K562 (cell line): Measurements from ENCODE around the gene SLC2A4RG. TPM values are rescaled to one million over a fixed set of nuclear protein-coding genes. Genes with fewer than 3 reads are reported as not detected.

ENCODE experiments used
- ATAC-seq: fragments of 200-7000 bp; cut with Tn5 transposase; 3 replicates; pipeline ENCODE4 v1.9.1; 2020; ENCODE audit warnings: moderate library complexity
- BruUV-seq: library from RNA; stranded (reverse); fragments of 400-500 nt; replicated peaks from 2 replicates; lab custom pipeline; 2021; lab: Mats Ljungman, UMichigan
- CTCF ChIA-PET: fragments of 300-600 bp; formaldehyde crosslinking; extraction: SDS; loops from one replicate; lab custom pipeline; 2021; ENCODE audit warnings: low intra/inter-chr PET ratio; lab: Yijun Ruan, JAX
- POLR2A ChIA-PET: fragments of 300-600, 350-650 bp; sonication (Branson Sonifier 250); formaldehyde crosslinking; extraction: SDS; loops from one replicate; lab custom pipeline; 2021; ENCODE audit warnings: antibody characterized with exemption, inconsistent platforms; lab: Yijun Ruan, JAX
- DNase-seq, 4 experiments: peaks; one replicate each; pipeline versions ENCODE4 v3.0.0 to v3.0.0-alpha.2; 2011 to 2018; ENCODE audit warnings: low spot score in 3 of 4, mixed read lengths in 3 of 4; ENCODE audit errors: extremely low read depth in 1 of 4
- FAIRE-seq: peaks from 2 replicates; lab custom pipeline; 2011; peaks lifted over from hg19 to GRCh38; lab: Jason Lieb, UNC
- H2AFZ ChIP-seq: 2 replicates; pipeline ENCODE4 v1.6.0; 2011; ENCODE audit warnings: low read depth, low read length, control low read depth, inconsistent platforms
- H3K27ac ChIP-seq: fragments of 200-600 bp; 3 replicates; pipeline ENCODE4 v1.8.0; 2011; ENCODE audit warnings: low read depth, mild to moderate bottlenecking, control low read depth, inconsistent platforms, low read length, moderate library complexity, mixed read lengths; ENCODE audit errors: extremely low read depth
- H3K27me3 ChIP-seq, 2 experiments: fragments of 300-600 bp in 1 of 2; 2 replicates in 1 of 2; 3 replicates in 1 of 2; pipeline versions ENCODE4 v1.6.0 to v1.8.0; 2011; ENCODE audit warnings: inconsistent platforms in 2 of 2, low read length in 2 of 2, mild to moderate bottlenecking in 1 of 2, mixed read lengths in 1 of 2, moderate library complexity in 1 of 2; ENCODE audit not compliant: control insufficient read depth in 2 of 2, insufficient read depth in 2 of 2
- H3K36me3 ChIP-seq: fragments of 300-600 bp; 3 replicates; pipeline ENCODE4 v1.8.0; 2011; ENCODE audit warnings: mild to moderate bottlenecking, low read length, inconsistent platforms; ENCODE audit not compliant: control insufficient read depth, insufficient read depth
- H3K4me1 ChIP-seq, 2 experiments: fragments of 200-600 bp in 1 of 2; replicated peaks in 1 of 2; 2 replicates in 1 of 2; 3 replicates in 1 of 2; pipeline versions ENCODE4 v1.5.1 to v1.8.0; 2011; ENCODE audit warnings: inconsistent platforms in 2 of 2, low read length in 2 of 2, mild to moderate bottlenecking in 1 of 2, mixed read lengths in 1 of 2, moderate library complexity in 1 of 2; ENCODE audit not compliant: control insufficient read depth in 2 of 2, insufficient read depth in 2 of 2
- H3K4me2 ChIP-seq: 2 replicates; pipeline ENCODE4 v1.6.1; 2011; ENCODE audit warnings: low read length, control low read depth, inconsistent platforms, mixed read lengths; ENCODE audit not compliant: insufficient read depth
- H3K4me3 ChIP-seq: fragments of 200-600 bp; sonication (generic), shearing (Covaris generic); 2 replicates; pipeline ENCODE4 v1.5.1; 2016; ENCODE audit warnings: control low read depth, inconsistent platforms
- H3K79me2 ChIP-seq: fragments of 200-600 bp; 3 replicates; pipeline ENCODE4 v1.8.0; 2011; ENCODE audit warnings: low read length, inconsistent platforms; ENCODE audit not compliant: control insufficient read depth, insufficient read depth
- H3K9ac ChIP-seq, 2 experiments: 2 replicates each; pipeline versions ENCODE4 v1.6.0 to v1.6.1; 2011; ENCODE audit warnings: low read depth in 2 of 2, low read length in 2 of 2, control low read depth in 1 of 2, inconsistent platforms in 1 of 2, mild to moderate bottlenecking in 1 of 2, mixed read lengths in 1 of 2; ENCODE audit not compliant: insufficient read depth in 1 of 2
- H3K9me1 ChIP-seq: one replicate; pipeline ENCODE4 v1.6.0; 2011; ENCODE audit warnings: inconsistent platforms, mild to moderate bottlenecking, low read length, moderate library complexity; ENCODE audit not compliant: control insufficient read depth, insufficient read depth
- H3K9me3 ChIP-seq: replicated peaks from 2 replicates; pipeline ENCODE4 v1.5.1; 2011; ENCODE audit warnings: low read depth, low read length, inconsistent platforms; ENCODE audit not compliant: control insufficient read depth, insufficient read depth
- H4K20me1 ChIP-seq: replicated peaks from 2 replicates; pipeline ENCODE4 v1.6.1; 2011; ENCODE audit warnings: low read length, inconsistent platforms, mixed read lengths; ENCODE audit not compliant: control insufficient read depth, insufficient read depth
- DNMT1 ChIP-seq: fragments of 450-650 bp; IDR thresholded peaks from 2 replicates; pipeline ENCODE4 v1.6.1; 2016; ENCODE audit warnings: antibody characterized with exemption, mild to moderate bottlenecking
- MNT ChIP-seq, 2 experiments: fragments of 450-650 bp; conservative IDR thresholded peaks; 2 replicates each; pipeline ENCODE4 v1.6.1; 2017; ENCODE audit warnings: mild to moderate bottlenecking in 2 of 2, moderate library complexity in 2 of 2
- MTA2 ChIP-seq: fragments of 450-650 bp; IDR thresholded peaks from 2 replicates; pipeline ENCODE4 v1.6.1; 2016; ENCODE audit warnings: low read depth
- NCOA2 ChIP-seq, 2 experiments: fragments of 450-650 bp; IDR thresholded peaks; 2 replicates each; pipeline ENCODE4 v1.6.1; 2018; ENCODE audit warnings: mild to moderate bottlenecking in 2 of 2, moderate library complexity in 1 of 2; ENCODE audit not compliant: partially characterized antibody in 2 of 2
- POLR2AphosphoS2 ChIP-seq: IDR thresholded peaks from 2 replicates; pipeline ENCODE4 v1.6.1; 2012; ENCODE audit warnings: low read length, improper control_type of control experiment
- PRDM10 ChIP-seq: fragments of 450-650 bp; IDR thresholded peaks from 2 replicates; pipeline ENCODE4 v1.6.1; 2018; ENCODE audit not compliant: partially characterized antibody
- PTRF ChIP-seq: fragments of 450-650 bp; IDR thresholded peaks from 2 replicates; pipeline ENCODE4 v1.6.1; 2016; ENCODE audit warnings: mild to moderate bottlenecking, missing genetic modification characterization, missing compliant biosample characterization
- SAFB2 ChIP-seq: fragments of 200-400 bp; formaldehyde crosslinking; IDR thresholded peaks from 2 replicates; pipeline ENCODE4 v1.6.1; 2018; ENCODE audit warnings: borderline replicate concordance, low read length, low read depth, moderate library complexity; ENCODE audit not compliant: severe bottlenecking
- TBL1XR1 ChIP-seq, 2 experiments: IDR thresholded peaks; 2 replicates each; pipeline ENCODE4 v1.6.1; 2012; ENCODE audit warnings: improper control_type of control experiment in 2 of 2, low read length in 2 of 2, mild to moderate bottlenecking in 1 of 2
- YY1 ChIP-seq, 3 experiments: IDR thresholded peaks; 2 replicates each; pipeline ENCODE4 v1.6.1; 2011; ENCODE audit warnings: low read length in 2 of 3, mild to moderate bottlenecking in 2 of 3, moderate library complexity in 2 of 3, borderline replicate concordance in 1 of 3, control low read depth in 1 of 3, low read depth in 1 of 3; ENCODE audit not compliant: insufficient read depth in 3 of 3, insufficient replicate concordance in 2 of 3, control insufficient read depth in 1 of 3, insufficient read length in 1 of 3; ENCODE audit errors: extremely low read depth in 1 of 3
- ZFP1 ChIP-seq: fragments of 450-650 bp; formaldehyde crosslinking; IDR thresholded peaks from 2 replicates; pipeline ENCODE4 v1.4.0; 2020; ENCODE audit warnings: mild to moderate bottlenecking, mixed read lengths
- ZNF12 ChIP-seq: sonication (generic); formaldehyde crosslinking; IDR thresholded peaks from 2 replicates; pipeline ENCODE4 v1.4.0; 2020; ENCODE audit warnings: mild to moderate bottlenecking, missing genetic modification reagents
- ZNF232 ChIP-seq: sonication (generic); formaldehyde crosslinking; IDR thresholded peaks from 2 replicates; pipeline ENCODE4 v1.8.0; 2022; ENCODE audit warnings: mild to moderate bottlenecking, missing genetic modification reagents
- ZNF695 ChIP-seq: fragments of 450-650 bp; formaldehyde crosslinking; IDR thresholded peaks from 2 replicates; pipeline ENCODE4 v1.4.0; 2020; ENCODE audit warnings: mild to moderate bottlenecking, moderate library complexity
- ZNF740 ChIP-seq, 3 experiments: fragments of 200-800 bp in 1 of 3; sonication (Bioruptor generic) in 1 of 3; sonication (generic) in 1 of 3; formaldehyde crosslinking in 1 of 3; IDR thresholded peaks; 2 replicates each; pipeline versions ENCODE4 v1.6.1 to v1.8.0; 2016 to 2022; ENCODE audit warnings: mild to moderate bottlenecking in 2 of 3, missing compliant biosample characterization in 2 of 3, missing genetic modification characterization in 2 of 3, missing genetic modification reagents in 1 of 3
- WGBS: fragments of 100-300 bp; shearing (Covaris generic); methylation state at CpG from one replicate; pipeline ENCODE4 v1.1.6; 2016; ENCODE audit warnings: low coverage, mixed read lengths; ENCODE audit not compliant: insufficient coverage; ENCODE audit errors: missing lambda C conversion rate; 5-methylcytosine and 5-hydroxymethylcytosine counted together
- in situ Hi-C: fragments of 300-500 bp; cut with MboI; formaldehyde crosslinking; loops from 4 replicates; pipeline ENCODE4 v1.15.0; 2018; ENCODE audit warnings: inconsistent platforms, mixed read lengths
- intact Hi-C: fragments of 100-400 bp; cut with micrococcal nuclease; formaldehyde crosslinking; loops from 2 replicates; pipeline ENCODE4 v1.14.2; 2022
- polyA plus RNA-seq, 8 experiments: library from polyadenylated mRNA; depleted of rRNA in 4 of 8; stranded (reverse) in 5 of 8; unstranded in 3 of 8; fragments of >200 nt; fragmentation: Nextera tagmentation in 2 of 8; fragmentation: Illumina TruSeq in 1 of 8; extraction: Ambion mirVana in 2 of 8; extraction: Trizol in 1 of 8; gene quantifications; 2 replicates each; pipeline versions ENCODE4 v1.2.1 to v1.2.3, GENCODE V29; 2011 to 2014; ENCODE audit warnings: inconsistent platforms in 1 of 8, missing spikeins in 1 of 8
- total RNA-seq, 7 experiments: library from RNA; depleted of rRNA in 6 of 7; stranded (reverse); fragments of >200 nt in 6 of 7; fragmentation: Illumina TruSeq in 2 of 7; extraction: Trizol in 2 of 7; gene quantifications; 2 replicates each; pipeline versions ENCODE4 v1.2.1 to v1.2.3, GENCODE V29; 2011 to 2021; ENCODE audit warnings: low replicate concordance in 1 of 7

Gene SLC2A4RG
- total and polyA plus RNA-seq, 9 of the 15 experiments (the other 6 are each of a cell fraction or from before 2014, with no cell fraction given), result 0.34 to 97.3 (median 26.5) TPM

- peaks cover 39% of the 10 kb centered on the region; the same call in 1 of the 3 replicates for H3K36me3 ChIP-seq
- ChIA-PET POLR2A (interaction anchor here (0.5 to 2.0 kb wide), 11 partner anchors 9 to 205 kb away, joined by 3 to 7 read pairs (median 3); partner anchors contain the start of genes ARFRP1 and ZGPAT), CTCF (no interaction called here)
- H3K79me2 ChIP-seq, result peaks cover 16% of the 10 kb centered on the region
- in situ Hi-C loops (no loop called here), intact Hi-C loops (no loop called here)
- H3K9me3 ChIP-seq, result no peaks in the 10 kb centered on the region
- H3K4me2 ChIP-seq, result peak overlapping the region; percentile 84
- no peaks in the 10 kb centered on the region for H3K9me1 ChIP-seq
- peak overlapping the region; percentile 82 for H3K27ac ChIP-seq
- H3K9ac ChIP-seq, result peak overlapping the region; percentile 82 to 96
- FAIRE-seq (no peak), ATAC-seq (no peak), DNase-seq (peak in 2 of 4 experiments; percentile 6 to 18)
- 41% methylated on average over 6 of the region's 6 CpGs for WGBS
- H3K27me3 ChIP-seq, result no peaks in the 10 kb centered on the region
- no peaks in the 10 kb centered on the region; the same call in 1 of the 2 replicates for H4K20me1 ChIP-seq
- peak overlapping the region; percentile 66 for H3K4me3 ChIP-seq
- BruUV-seq, result no TSS peak
- peak overlapping the region; percentile 70; the same call in 1 of the 2 replicates for H2AFZ ChIP-seq
- H3K4me1 ChIP-seq, result peaks cover 11 to 78% of the 10 kb centered on the region in 2 experiments
- no peak for TF ChIP-seq SAFB2
- 0 out of 2 replicates have a peak, but pooled peaks have one; percentile 48 for TF ChIP-seq ZNF740 (CRISPR knock-in tag; IDR thresholded peaks at IDR 0.05)
- TF ChIP-seq ZNF740 (tag; IDR thresholded peaks at IDR 0.05), result no peak
- TF ChIP-seq MNT (conservative IDR thresholded peaks at IDR 0.05), result 0 out of 4 replicates have a peak, but pooled peaks of 1 of the 2 experiments have one; percentile 43
- TF ChIP-seq ZFP1 (CRISPR knock-in tag), result no peak
- 0 out of 2 replicates have a peak, but pooled peaks have one; percentile 7 for TF ChIP-seq ZNF12
- TF ChIP-seq MTA2, result no peak
- TF ChIP-seq YY1 (IDR thresholded peaks at IDR 0.05; ENCODE audit: borderline replicate concordance in 1 of 3, control insufficient read depth in 1 of 3, extremely low read depth in 1 of 3, insufficient read depth in 3 of 3, insufficient read length in 1 of 3, insufficient replicate concordance in 2 of 3, low read depth in 1 of 3, low read length in 2 of 3), result peak in 1 of 3 experiments; percentile 22
- TF ChIP-seq ZNF232 (CRISPR knock-in tag), result no peak
- no peak for TF ChIP-seq TBL1XR1 (IDR thresholded peaks at IDR 0.05; ENCODE audit: low read length in 2 of 2)
- TF ChIP-seq PTRF (tag), result no peak
- TF ChIP-seq ZNF695, result no peak
- TF ChIP-seq PRDM10, result no peak
- no peak for TF ChIP-seq POLR2AphosphoS2
- no peak for TF ChIP-seq DNMT1
- no peak for TF ChIP-seq NCOA2 (IDR thresholded peaks at IDR 0.05; ENCODE audit: partially characterized antibody in 2 of 2)
Observed at GRCh38 chr20:63741354-63741675, 1.7 kb downstream of the SLC2A4RG start.
